ENCODE data around the gene TFAP2C. TPM values are rescaled to one million over a fixed set of nuclear protein-coding genes. Genes with fewer than 3 reads are reported as not detected.

Gene TFAP2C
- total RNA-seq, 1 experiment from 2014 or later: not detected

- H3K27ac ChIP-seq (ENCODE audit: low read length): no peak overlapping the region
- H3K9me2 ChIP-seq (replicated peaks; ENCODE audit: insufficient read depth, low read length): no peaks in the 10 kb centered on the region
- no peaks in the 10 kb centered on the region for H3K79me2 ChIP-seq (ENCODE audit: low read length)
- no peak for DNase-seq
- H3K9me3 ChIP-seq (ENCODE audit: low read length): no peaks in the 10 kb centered on the region
- no peak overlapping the region for H2AFZ ChIP-seq (ENCODE audit: low read length)
- H3K4me3 ChIP-seq (ENCODE audit: low read length): no peak overlapping the region
- no peaks in the 10 kb centered on the region for H3K36me3 ChIP-seq (ENCODE audit: insufficient read depth, low read length)
- no peak overlapping the region for H3K4me2 ChIP-seq (ENCODE audit: low read depth, low read length, poor library complexity, severe bottlenecking)
- H3K4me1 ChIP-seq (ENCODE audit: low read length): no peaks in the 10 kb centered on the region
- H3K27me3 ChIP-seq (ENCODE audit: low read length): no peaks in the 10 kb centered on the region
- H3K9ac ChIP-seq (ENCODE audit: low read length): no peak overlapping the region
- no peaks in the 10 kb centered on the region for H4K20me1 ChIP-seq (ENCODE audit: insufficient read depth, low read depth, low read length)
These were observed 4.1 kb upstream of the TFAP2C start for GRCh38 chr20:56624786-56625681.

GRCh38 chr20:56625837-56626236 lies 3.3 kb upstream of the TFAP2C start:
- no peak for DNase-seq
- H4K20me1 ChIP-seq (ENCODE audit: insufficient read depth, low read depth, low read length): no peaks in the 10 kb centered on the region
- no peak overlapping the region for H3K9ac ChIP-seq (ENCODE audit: low read length)
- no peaks in the 10 kb centered on the region for H3K27me3 ChIP-seq (ENCODE audit: low read length)
- H3K9me2 ChIP-seq (replicated peaks; ENCODE audit: insufficient read depth, low read length): no peaks in the 10 kb centered on the region
- H2AFZ ChIP-seq (ENCODE audit: low read length): no peak overlapping the region
- H3K4me2 ChIP-seq (ENCODE audit: low read depth, low read length, poor library complexity, severe bottlenecking): no peak overlapping the region
- no peak overlapping the region for H3K4me3 ChIP-seq (ENCODE audit: low read length)
- no peaks in the 10 kb centered on the region for H3K9me3 ChIP-seq (ENCODE audit: low read length)
- H3K27ac ChIP-seq (ENCODE audit: low read length): no peak overlapping the region
- H3K36me3 ChIP-seq (ENCODE audit: insufficient read depth, low read length): no peaks in the 10 kb centered on the region
- no peaks in the 10 kb centered on the region for H3K79me2 ChIP-seq (ENCODE audit: low read length)
- no peaks in the 10 kb centered on the region for H3K4me1 ChIP-seq (ENCODE audit: low read length)

GRCh38 chr20:56626367-56627121 lies 2.6 kb upstream of the TFAP2C start:
- no peak for DNase-seq
- Histone ChIP-seq H3K27ac (ENCODE audit: low read length) (no peak overlapping the region), H2AFZ (ENCODE audit: low read length) (no peak overlapping the region), H3K4me1 (ENCODE audit: low read length) (no peaks in the 10 kb centered on the region), H3K9ac (ENCODE audit: low read length) (no peak overlapping the region), H4K20me1 (ENCODE audit: insufficient read depth, low read depth, low read length) (no peaks in the 10 kb centered on the region), H3K9me2 (replicated peaks; ENCODE audit: insufficient read depth, low read length) (no peaks in the 10 kb centered on the region), H3K9me3 (ENCODE audit: low read length) (no peaks in the 10 kb centered on the region), H3K27me3 (ENCODE audit: low read length) (no peaks in the 10 kb centered on the region), H3K4me3 (ENCODE audit: low read length) (no peak overlapping the region), H3K36me3 (ENCODE audit: insufficient read depth, low read length) (no peaks in the 10 kb centered on the region), H3K79me2 (ENCODE audit: low read length) (no peaks in the 10 kb centered on the region), H3K4me2 (ENCODE audit: low read depth, low read length, poor library complexity, severe bottlenecking) (no peak overlapping the region)

GRCh38 chr20:56627122-56628014 lies 1.7 kb upstream of the TFAP2C start:
- DNase-seq: no peak
- Histone ChIP-seq H3K9ac (ENCODE audit: low read length) (no peak overlapping the region), H4K20me1 (ENCODE audit: insufficient read depth, low read depth, low read length) (no peaks in the 10 kb centered on the region), H3K4me1 (ENCODE audit: low read length) (no peaks in the 10 kb centered on the region), H3K9me2 (replicated peaks; ENCODE audit: insufficient read depth, low read length) (no peaks in the 10 kb centered on the region), H3K4me2 (ENCODE audit: low read depth, low read length, poor library complexity, severe bottlenecking) (no peak overlapping the region), H2AFZ (ENCODE audit: low read length) (no peak overlapping the region), H3K4me3 (ENCODE audit: low read length) (no peak overlapping the region), H3K79me2 (ENCODE audit: low read length) (no peaks in the 10 kb centered on the region), H3K27me3 (ENCODE audit: low read length) (no peaks in the 10 kb centered on the region), H3K36me3 (ENCODE audit: insufficient read depth, low read length) (no peaks in the 10 kb centered on the region), H3K27ac (ENCODE audit: low read length) (no peak overlapping the region), H3K9me3 (ENCODE audit: low read length) (no peaks in the 10 kb centered on the region)

- H3K4me1 ChIP-seq (ENCODE audit: low read length): no peaks in the 10 kb centered on the region
- H3K79me2 ChIP-seq (ENCODE audit: low read length): no peaks in the 10 kb centered on the region
- no peaks in the 10 kb centered on the region for H3K36me3 ChIP-seq (ENCODE audit: insufficient read depth, low read length)
- no peak overlapping the region for H3K9ac ChIP-seq (ENCODE audit: low read length)
- no peaks in the 10 kb centered on the region for H3K9me3 ChIP-seq (ENCODE audit: low read length)
- no peak overlapping the region for H3K4me3 ChIP-seq (ENCODE audit: low read length)
- H2AFZ ChIP-seq (ENCODE audit: low read length): no peak overlapping the region
- H4K20me1 ChIP-seq (ENCODE audit: insufficient read depth, low read depth, low read length): no peaks in the 10 kb centered on the region
- no peak overlapping the region for H3K27ac ChIP-seq (ENCODE audit: low read length)
- no peak overlapping the region for H3K4me2 ChIP-seq (ENCODE audit: low read depth, low read length, poor library complexity, severe bottlenecking)
- no peaks in the 10 kb centered on the region for H3K9me2 ChIP-seq (replicated peaks; ENCODE audit: insufficient read depth, low read length)
- DNase-seq: no peak
- H3K27me3 ChIP-seq (ENCODE audit: low read length): no peaks in the 10 kb centered on the region
These were observed 862 bp upstream of the TFAP2C start for GRCh38 chr20:56628015-56628872.

GRCh38 chr20:56629464-56630085 lies 469 bp downstream of the TFAP2C start:
- no peaks in the 10 kb centered on the region for H3K27me3 ChIP-seq (ENCODE audit: low read length)

GRCh38 chr20:56630086-56630493 lies 984 bp downstream of the TFAP2C start:
- no peak overlapping the region for H3K9ac ChIP-seq (ENCODE audit: low read length)
- H3K27me3 ChIP-seq (ENCODE audit: low read length): no peaks in the 10 kb centered on the region
- no peaks in the 10 kb centered on the region for H3K79me2 ChIP-seq (ENCODE audit: low read length)
- no peak overlapping the region for H2AFZ ChIP-seq (ENCODE audit: low read length)
- H3K4me2 ChIP-seq (ENCODE audit: low read depth, low read length, poor library complexity, severe bottlenecking): no peak overlapping the region
- no peaks in the 10 kb centered on the region for H3K36me3 ChIP-seq (ENCODE audit: insufficient read depth, low read length)
- H3K9me3 ChIP-seq (ENCODE audit: low read length): no peaks in the 10 kb centered on the region
- DNase-seq: no peak
- H4K20me1 ChIP-seq (ENCODE audit: insufficient read depth, low read depth, low read length): no peaks in the 10 kb centered on the region
- no peak overlapping the region for H3K4me3 ChIP-seq (ENCODE audit: low read length)
- H3K9me2 ChIP-seq (replicated peaks; ENCODE audit: insufficient read depth, low read length): no peaks in the 10 kb centered on the region
- H3K27ac ChIP-seq (ENCODE audit: low read length): no peak overlapping the region
- H3K4me1 ChIP-seq (ENCODE audit: low read length): no peaks in the 10 kb centered on the region

More at GRCh38 chr20:56629464-56630085, 469 bp downstream of the TFAP2C start:
- Histone ChIP-seq H3K27ac (ENCODE audit: low read length) (no peak overlapping the region), H3K9me2 (replicated peaks; ENCODE audit: insufficient read depth, low read length) (no peaks in the 10 kb centered on the region), H3K4me2 (ENCODE audit: low read depth, low read length, poor library complexity, severe bottlenecking) (no peak overlapping the region), H2AFZ (ENCODE audit: low read length) (no peak overlapping the region), H3K36me3 (ENCODE audit: insufficient read depth, low read length) (no peaks in the 10 kb centered on the region), H3K4me3 (ENCODE audit: low read length) (no peak overlapping the region), H3K9ac (ENCODE audit: low read length) (no peak overlapping the region), H4K20me1 (ENCODE audit: insufficient read depth, low read depth, low read length) (no peaks in the 10 kb centered on the region), H3K9me3 (ENCODE audit: low read length) (no peaks in the 10 kb centered on the region), H3K79me2 (ENCODE audit: low read length) (no peaks in the 10 kb centered on the region), H3K4me1 (ENCODE audit: low read length) (no peaks in the 10 kb centered on the region)
- DNase-seq: no peak
